Activated CD8-positive, alpha-beta memory T cell treated with anti-CD3 and anti-CD28 coated beads, Interleukin-2, amount 50 U/mL, for 4 hours (primary cell): ENCODE results near the gene PTPRJ.
"Not testable (repeated sequence)": the region's sequence is repeated elsewhere in the genome, so short reads cannot be mapped to it uniquely, and the experiment has no call there.

ENCODE experiments used
- DNase-seq: peaks from one replicate; pipeline ENCODE4 v3.0.0-alpha.2; 2020

The PTPRJ gene

DNA sequence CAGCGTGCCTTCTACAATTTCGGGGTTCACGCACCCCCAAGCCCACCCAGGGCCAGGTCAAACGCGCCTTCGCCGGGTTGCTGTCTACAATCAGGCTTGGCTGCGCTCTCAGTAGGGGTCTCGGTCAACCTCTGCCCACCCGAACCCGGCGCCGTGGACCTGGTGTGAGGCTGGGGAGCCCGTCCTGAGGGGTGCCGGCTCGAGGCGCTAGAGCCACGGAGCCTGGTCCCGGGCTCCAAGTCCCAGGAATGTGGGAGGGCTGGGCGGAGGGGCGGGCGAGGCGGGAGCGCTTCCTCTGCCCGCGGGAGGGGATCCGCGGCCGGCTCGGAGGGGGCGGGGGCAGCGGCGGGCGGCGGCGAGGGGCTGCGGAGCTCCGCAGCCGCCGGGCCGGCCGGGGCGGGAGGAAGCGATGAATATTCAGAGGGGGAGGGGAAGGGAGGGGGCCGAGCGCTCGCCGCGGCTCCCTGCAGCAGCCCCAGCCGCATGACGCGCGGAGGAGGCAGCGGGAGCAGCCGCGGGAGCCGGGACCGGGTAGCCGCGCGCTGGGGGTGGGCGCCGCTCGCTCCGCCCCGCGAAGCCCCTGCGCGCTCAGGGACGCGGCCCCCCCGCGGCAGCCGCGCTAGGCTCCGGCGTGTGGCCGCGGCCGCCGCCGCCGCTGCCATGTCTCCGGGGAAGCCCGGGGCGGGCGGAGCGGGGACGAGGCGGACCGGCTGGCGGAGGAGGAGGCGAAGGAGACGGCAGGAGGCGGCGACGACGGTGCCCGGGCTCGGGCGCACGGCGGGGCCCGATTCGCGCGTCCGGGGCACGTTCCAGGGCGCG lies at the start of gene PTPRJ:
TSS of gene PTPRJ (plus strand) at position 472 of the 819 bp plus-strand sequence. CDS start 354 bp downstream, outside the sequence.
- DNase-seq, result peak; percentile 69

DNA sequence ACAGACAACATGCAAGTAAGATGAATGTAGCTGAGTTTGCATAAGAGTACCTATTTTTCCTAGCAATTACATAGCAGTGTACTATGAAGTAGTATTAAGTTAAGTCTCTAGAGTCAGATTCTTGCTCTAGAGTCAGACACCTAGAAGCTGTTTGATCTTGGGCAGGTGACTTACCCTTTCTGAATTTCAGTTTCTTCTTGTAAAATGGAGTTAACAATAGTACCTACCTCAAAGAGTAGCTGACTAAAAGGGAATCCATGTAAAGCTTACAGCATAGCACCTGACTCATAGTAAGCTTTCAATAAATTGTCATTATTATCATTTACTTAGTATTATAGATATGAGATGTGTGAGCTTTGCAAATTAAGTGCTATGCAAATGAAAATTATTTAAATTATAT lies 47.8 kb upstream of the PTPRJ start:
- DNase-seq, result no peak

DNA sequence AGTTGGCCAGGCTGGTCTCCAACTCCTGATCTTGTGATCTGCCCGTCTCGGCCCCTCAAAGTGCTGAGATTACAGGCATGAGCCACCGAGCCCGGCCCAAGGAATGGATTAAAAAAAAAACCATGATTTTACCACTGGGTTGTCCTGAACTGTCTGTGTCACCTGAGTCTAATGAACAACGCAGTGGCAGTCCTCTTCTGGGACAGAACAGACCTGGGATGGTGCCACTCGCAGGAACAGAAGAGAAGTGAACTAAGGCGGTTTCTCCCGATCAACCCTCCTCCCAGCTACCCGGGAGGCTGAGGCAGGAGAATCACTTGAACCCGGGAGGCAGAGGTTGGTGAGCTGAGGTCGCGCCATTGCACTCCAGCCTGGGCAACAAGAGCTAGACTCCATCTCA lies 46.6 kb upstream of the PTPRJ start:
- not testable (repeated sequence) for DNase-seq

DNA sequence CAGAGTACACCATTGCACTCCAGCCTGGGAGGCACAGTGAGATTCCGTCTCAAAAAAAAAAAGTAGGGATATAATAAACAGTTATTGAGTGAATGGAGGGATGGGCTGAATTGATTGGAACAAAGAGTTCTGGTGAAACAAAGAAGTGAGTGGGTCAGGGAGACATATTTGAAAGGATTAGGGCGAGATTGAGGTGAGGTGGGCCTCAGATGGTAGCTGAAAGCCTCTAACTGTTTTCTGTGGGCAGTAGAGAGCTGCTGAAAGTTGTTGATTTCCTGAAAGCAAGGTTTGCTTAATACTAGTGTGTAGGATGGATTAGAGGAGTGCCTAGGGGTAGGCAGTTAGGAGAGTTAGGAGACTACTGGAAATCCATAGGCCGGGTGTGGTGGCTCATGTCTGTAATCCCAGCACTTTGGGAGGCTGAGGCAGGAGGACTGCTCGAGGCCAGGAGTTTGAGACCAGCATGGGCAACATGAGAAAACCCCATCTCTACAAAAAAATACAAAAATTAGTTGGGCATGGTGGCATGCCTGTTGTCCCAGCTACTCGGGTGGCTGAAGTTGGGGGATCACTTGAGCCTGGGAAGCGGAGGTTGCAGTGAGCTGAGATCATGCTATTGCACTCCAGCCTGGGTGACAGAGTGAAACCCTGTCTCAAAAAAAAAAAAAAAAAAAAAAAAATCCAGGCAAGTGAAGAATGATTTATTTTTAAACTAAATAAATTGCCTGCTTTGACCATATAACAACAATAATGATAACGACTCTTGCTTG lies 41.4 kb upstream of the PTPRJ start:
- no peak for DNase-seq

DNA sequence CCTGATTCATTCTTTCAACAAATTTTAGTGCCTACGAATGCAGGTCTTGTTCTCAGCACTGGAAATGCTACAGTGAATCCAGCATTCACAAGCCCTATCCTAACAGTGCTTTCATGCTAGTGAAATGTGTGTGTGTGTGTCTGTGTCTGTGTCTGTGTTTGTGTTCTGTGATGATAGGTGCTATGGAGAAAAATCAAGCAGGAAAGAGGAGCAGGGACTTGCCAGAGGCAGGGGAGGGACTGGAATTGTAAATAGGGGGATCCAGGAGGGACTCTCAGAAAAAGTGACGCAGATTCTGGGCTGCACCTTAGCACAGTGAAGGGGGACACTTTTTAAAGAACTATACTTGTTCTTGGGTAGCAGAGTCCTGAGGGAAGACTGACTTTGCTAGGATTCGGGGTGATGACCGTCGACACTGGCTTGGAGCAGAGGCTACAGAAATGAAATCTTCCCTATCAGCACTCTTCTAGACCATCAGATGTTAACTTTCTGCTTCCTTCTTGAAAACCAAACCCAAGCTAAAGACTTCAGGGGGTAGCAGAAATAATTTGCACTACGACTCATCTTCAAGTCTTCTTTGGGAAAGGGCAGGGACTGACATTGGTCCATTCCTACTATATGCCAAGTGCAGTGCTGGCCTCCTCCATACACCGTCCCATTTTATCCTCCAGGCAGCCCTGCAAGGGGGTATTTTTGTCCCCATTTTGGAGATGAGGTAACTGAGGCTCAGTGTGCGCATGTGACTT lies 39.3 kb upstream of the PTPRJ start:
- no peak for DNase-seq

DNA sequence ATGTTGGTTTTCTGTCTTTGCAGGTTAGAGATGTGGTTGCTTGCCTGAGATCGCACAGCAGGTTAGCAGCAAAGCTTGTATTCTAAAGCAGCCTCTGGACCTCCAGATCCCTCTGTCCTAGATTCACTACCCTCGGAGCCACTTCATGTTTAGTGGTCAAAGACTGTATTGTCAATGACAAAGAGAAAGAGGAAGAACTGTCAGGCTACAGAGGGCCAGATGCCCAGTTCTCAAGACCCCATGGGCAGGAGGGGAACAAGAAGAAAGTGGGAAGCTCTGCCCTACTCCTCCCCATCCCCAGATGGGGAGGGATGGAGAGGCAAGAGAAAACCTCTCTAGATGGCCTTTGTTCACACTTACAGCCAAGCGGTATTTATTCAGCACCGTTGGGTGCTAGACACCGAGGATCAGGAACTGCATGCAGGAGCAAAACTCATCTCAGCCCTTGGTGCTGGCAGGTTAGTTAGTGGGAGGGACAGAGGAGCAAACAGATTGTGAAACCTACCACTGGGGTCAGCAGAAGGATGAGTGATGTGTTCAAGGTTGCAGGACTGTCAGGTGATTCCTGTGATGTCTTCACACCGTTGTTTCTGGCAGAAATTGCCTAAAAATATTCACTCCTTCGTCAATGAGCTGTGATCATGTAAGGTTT lies 38.3 kb upstream of the PTPRJ start:
- DNase-seq, result no peak

DNA sequence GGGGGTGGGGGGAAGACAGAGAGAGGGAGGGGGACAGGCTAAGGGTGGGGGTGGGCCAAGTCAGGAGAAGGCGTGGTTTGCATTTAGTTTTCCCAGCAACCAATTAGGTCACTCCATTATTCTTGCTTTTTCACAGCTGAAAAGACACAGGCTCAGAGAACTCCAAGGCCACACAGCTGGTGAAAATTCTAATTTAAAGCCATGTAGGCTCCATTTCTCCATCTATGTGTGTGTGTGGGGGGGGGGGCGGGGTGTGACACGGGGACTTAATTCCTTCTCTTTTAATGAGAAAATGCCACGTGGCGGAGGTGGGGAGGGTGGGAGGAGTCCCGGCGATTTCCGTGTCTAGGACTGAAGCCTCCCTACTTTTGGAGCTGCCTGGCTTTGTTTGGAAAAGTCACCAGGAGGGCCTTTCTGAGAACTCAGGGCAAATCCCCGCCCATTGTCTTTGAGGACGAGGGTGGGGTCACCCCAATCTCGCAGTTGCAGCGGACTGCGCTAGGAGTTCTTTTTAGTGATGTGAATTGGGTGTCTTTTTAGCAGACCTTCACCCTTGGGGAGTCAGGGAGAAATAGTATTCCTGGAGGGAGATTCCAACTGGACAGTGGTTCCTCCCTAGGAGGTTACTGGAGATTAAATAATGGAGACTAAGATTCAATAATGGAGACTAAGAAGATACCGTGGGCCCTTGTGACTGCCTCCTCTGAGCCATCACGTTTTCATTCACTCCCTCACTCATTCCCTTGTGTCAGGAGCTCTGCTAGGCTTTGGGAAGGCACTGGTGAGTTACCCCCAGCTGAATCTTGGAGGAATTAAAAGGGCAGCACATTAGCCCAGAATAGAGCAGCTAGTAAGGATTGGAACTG lies 36.4 kb upstream of the PTPRJ start:
- no peak for DNase-seq

DNA sequence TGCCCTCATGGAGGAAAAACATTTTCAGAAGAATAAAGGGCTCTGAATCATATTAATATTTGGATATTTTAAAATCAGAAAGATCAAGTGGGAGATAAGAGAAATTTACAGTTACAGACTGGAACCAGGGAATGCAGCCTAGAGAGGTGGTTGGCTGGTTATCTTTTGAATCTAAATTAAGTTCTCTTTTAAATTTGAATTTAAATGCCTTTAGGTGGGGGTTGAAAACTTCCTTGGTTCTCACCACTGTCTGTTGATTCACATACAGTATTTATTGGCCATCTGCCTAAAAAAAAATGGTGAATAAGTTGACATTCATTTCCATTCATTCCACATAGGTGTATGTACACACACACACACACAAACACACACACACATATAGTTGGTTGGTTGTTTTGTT lies 35.7 kb upstream of the PTPRJ start:
- DNase-seq, result no peak

DNA sequence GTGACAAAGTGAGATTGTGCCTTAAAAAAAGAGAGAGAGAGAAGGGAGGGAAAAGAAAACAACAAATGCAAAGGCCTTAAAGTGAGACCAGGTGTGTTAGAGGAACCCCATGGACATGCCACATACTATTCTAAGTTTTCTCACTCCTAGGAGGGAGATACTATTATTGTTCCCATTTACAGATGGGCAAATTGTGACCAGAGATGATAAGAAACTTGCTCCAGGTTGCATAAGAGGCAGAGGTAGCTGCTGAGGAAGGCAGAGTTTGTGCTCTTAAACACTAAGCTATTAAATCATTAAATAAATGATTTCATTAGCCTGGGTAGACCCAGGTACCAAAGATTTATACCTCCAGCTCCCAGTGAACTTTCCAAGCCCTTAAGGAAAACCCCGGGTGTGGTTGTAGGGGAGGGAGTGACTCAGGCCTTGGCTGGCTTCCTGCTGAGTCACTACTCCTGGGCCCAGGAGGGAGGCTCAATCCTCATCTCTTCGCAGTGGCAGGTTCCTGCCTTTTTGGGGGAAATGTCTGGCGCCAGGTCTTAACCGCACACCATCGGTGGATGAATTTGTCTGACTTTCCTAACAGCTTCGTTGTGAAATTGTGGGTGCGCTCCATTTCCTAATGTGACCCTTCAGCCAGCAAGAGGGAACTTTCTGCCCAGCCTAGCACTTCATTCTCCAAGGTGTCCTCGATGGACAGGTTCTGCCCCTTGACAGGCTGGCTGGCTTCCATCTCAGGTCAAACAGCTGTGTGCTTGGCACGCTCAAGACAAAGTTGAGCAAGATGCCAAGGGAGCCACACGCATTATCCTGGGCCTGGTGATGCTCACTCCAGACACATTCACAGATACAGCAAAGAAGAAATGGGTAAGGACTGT lies 33.4 kb upstream of the PTPRJ start:
- peak; percentile 25 for DNase-seq

DNA sequence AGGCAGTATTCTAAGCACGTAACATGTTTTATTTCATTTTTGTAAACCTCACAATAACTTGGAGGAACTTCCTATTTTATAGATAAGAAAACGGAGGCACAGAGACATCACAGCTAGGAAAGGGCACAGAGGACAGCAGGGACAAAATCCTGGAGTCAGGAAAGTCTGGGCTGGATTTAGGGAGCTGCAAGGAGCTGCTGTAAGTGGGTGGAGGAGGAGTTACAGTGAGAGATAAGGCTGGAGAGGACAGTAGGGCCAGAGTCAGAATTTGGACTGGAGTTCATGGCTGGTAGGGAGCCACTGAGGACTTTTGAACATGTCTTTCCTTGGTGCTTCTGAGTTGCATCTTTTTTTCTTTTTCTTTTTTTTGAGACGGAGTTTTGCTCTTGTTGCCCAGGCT lies 32.2 kb upstream of the PTPRJ start:
- DNase-seq, result no peak

DNA sequence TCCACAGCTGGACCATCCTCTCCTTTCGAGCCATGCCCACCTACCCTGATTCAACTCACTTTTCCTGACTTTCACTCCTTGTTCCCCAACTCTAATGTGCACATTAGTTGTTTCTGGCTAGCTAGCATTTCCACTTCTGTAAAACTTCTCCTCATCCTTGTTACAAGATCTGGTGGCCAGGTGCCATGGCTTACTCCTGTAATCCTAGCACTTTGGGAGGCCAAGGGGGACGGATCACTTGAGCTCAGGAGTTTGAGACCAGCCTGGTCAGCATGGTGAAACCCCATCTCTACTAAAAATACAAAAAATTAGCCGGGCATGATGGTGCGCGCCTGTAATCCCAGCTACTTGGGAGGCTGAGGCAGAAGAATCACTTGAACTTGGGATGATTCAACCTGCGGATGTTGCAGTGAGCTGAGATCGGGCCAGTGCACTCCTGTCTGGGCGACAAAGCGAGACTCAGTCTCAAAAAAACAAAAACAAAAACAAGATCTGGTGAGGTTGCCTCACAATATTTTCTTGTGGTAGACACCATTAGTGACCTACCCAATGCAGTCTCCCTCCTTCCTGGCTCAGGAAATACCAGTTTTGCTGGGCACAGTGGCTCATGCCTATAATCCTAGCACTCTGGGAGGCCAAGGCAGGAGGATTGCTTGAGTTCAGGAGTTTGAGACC lies 31.2 kb upstream of the PTPRJ start:
- not testable (repeated sequence) for DNase-seq

DNA sequence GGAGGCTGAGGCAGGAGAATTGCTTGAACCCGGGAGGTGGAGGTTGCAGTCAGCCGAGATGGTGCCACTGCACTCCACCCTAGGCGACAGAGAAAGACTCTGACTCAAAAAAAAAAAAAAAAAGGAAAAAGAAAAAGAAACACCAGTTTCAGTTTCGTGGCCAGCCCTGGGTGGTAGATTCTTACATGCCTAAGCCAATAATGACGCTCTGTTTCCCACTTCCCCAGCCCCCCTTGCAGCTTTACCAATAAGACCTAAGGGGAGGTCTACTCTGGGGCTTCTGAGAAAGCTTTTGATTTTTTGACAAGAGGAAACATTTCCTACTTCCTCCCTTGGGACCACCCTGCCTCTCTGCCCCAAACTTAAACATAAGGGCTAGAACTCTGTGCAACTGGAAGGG lies 30.0 kb upstream of the PTPRJ start:
- DNase-seq, result peak; percentile 60

DNA sequence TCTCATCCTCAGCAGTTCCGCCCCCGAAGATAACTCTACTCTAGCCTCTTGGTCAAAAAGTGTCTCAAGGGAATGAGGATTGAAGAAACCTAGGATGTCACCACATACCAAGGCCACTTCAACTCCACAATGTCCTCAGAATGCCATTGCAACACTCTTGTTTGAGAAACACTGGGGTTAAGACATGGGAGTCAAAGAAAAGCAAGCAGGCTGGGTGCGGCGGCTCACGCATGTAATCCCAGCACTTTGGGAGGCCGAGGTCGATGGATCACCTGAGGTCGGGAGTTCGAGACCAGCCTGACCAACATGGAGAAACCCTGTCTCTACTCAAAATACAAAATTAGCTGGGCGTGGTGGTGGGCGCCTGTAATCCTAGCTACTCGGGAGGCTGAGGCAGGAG lies 28.9 kb upstream of the PTPRJ start:
- DNase-seq, result not testable (repeated sequence)

DNA sequence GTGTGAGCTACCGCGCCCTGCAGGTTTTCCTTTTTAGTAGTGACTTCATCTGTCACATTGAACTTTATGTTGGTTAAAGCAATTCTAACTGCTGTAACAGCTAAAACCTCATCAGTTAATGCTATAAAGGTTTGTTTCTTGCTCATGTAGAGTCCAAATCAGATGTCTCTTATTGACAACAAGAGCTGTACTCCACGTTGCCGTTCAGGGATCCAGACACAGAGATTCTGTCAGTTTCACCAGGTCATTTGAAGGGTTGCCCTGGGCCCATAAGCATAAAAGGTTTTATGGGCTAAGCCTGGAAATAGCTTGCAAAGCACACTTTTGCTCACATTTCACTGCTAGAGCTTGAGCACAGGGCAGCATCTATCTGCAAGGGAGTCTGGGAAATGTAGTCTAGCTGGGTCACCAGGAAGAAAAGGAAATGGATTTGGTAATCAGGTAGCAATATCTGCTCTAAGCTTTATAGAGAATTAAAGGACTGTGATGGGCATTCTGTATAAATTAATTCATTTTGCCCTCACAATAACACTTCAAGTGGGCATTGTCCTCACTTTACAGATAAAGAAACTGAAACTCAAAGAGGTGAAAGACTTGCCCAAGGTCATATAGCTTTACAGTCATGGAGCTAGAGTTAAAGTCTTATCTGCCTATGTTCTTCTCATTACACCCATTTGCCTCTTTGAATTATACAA lies 25.2 kb upstream of the PTPRJ start:
- no peak for DNase-seq

DNA sequence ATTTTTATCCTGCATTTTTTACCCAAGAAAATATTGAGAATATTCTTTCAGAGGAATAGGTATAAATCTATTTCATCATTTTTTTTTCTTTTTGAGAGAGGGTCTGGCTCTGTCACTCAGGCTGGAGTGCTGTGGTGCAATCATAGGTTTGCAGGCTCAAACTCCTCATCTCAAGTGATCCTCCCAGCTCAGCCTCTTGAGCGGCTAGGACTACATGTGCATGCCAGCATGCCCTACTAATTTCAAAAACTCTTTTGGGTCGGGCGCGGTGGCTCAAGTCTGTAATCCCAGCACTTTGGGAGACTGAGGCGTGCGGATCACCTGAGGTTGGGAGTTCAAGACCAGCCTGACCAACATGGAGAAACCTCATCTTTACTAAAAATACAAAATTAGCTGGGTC lies 20.3 kb upstream of the PTPRJ start:
- DNase-seq, result no peak

DNA sequence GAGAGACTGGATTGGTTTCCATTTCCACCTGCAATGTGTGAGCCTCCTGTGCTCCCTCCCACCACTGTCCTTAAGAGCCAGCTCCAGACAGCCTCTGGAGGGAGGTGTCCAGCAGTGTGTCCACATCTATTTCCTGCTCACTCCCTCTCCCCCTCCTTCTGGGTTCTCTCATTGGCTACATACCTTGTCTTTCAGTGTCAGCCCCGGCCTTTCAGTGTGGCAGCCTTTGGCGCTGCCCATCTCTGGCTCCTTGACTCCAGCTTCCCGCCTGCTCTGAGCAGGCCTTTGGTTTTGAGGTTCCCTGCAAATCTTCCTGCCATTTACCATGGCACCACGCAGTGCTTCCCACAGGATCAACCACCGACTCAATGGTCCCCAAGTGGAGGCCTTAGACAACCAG lies 19.0 kb upstream of the PTPRJ start:
- DNase-seq, result no peak

DNA sequence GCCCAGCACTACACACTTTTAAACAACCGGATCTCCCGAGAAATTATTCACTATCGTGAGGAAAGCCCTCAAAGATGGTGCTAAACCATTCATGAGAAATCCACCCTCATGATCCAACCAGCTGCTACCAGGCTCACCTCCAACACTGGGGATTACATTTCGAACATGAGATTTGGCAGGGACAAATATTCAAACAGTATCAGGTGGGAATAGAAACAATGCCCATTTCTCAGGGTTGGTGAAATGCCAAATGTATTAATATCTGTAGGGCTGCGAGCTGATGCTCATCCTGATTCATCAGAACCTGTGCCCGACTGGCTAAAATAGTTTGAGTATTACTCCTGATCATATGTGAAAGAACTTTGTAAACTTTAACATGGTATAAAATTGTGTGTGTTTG lies 15.8 kb upstream of the PTPRJ start:
- no peak for DNase-seq

DNA sequence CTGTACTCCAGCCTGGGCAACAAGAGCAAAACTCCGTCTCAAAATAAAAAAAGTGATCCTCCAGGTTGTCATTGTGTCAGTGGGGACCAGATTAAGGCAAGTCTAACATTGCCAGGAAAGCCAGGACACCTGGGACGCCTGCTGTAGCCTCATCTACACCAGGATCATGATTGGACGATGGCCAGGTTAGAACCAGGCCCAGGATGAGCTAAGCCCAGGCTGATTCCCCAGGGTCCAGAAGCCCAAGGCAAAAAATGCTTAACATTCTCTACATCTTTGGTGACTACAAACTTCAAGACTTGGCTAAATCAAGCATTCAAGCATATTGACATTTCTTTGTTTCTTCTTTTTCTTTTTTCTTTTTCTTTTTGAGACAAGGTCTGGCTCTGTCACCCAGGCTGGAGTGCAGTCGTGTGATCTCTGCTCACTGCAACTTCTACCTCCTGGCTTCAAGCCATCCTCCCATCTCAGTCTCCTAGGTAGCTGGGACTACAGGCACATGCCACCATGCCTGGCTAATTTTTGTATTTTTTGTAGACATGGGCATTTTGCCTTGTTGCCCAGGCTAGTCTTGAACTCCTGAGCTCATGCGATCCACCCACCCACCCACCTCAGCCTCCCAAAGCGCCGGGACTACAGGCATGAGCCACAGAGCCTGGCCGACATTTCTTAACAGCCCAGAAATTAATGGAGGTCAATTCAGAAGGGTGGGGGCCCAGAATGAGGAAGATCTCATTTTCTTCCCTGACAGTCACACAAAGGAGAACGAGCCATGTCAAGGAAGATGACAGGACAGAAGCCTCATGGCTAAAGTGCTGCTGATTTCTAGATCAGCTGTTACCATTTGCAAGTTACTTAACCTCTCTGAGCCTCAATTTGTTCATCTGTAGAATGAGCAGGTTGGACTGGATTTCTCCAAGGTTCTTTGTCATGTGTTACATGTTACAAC lies 12.5 kb upstream of the PTPRJ start:
- DNase-seq, result no peak

DNA sequence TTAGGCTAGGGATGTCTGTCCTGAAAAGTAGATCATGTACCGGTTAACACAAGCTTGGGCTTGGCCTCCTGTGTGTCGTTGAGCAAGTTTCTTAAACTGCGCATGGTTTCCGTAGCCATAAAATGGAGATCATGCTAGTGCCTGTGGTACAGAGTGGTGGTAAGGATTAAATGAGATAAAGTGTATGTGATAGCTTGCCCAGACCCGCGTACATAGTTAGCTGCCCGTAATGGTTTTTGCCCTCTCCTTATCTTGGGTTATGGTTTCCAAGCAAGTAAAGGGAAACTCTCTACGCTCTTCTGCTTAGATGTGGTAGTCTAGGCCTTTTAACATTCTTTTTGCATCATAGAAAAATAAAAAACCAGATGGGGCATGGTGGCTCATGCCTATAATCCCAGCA lies 11.0 kb upstream of the PTPRJ start:
- DNase-seq, result no peak
